HEK293 (cell line): Measurements from ENCODE around the gene KANSL2.
A peak's percentile ranks its signal among the peaks of the same experiment; 100 is the strongest.

ENCODE experiments used
- KLF9 ChIP-seq: fragments of 450-650 bp; formaldehyde crosslinking; IDR thresholded peaks from 2 replicates; pipeline ENCODE4 v1.5.1; 2016; ENCODE audit warnings: missing biosample characterization, missing genetic modification characterization, low read depth
- MYNN ChIP-seq: fragments of 450-650 bp; formaldehyde crosslinking; IDR thresholded peaks from 2 replicates; pipeline ENCODE4 v1.5.1; 2016; ENCODE audit warnings: missing biosample characterization, missing genetic modification characterization, borderline replicate concordance
- OVOL3 ChIP-seq: fragments of 450-650 bp; formaldehyde crosslinking; IDR thresholded peaks from 2 replicates; pipeline ENCODE4 v1.5.1; 2016; ENCODE audit warnings: missing biosample characterization, missing genetic modification characterization
- PRDM1 ChIP-seq: fragments of 450-650 bp; formaldehyde crosslinking; IDR thresholded peaks from 2 replicates; pipeline ENCODE4; 2016; ENCODE audit warnings: missing biosample characterization, missing genetic modification characterization
- SETDB1 ChIP-seq: IDR thresholded peaks from one replicate; pipeline ENCODE4 v1.6.1; 2017; ENCODE audit warnings: mild to moderate bottlenecking, low read length, moderate library complexity, mixed read lengths; ENCODE audit not compliant: insufficient read length
- SP2 ChIP-seq: fragments of 450-650 bp; formaldehyde crosslinking; IDR thresholded peaks from 2 replicates; pipeline ENCODE4 v1.5.1; 2016; ENCODE audit warnings: missing biosample characterization, missing genetic modification characterization
- YY2 ChIP-seq: fragments of 450-650 bp; formaldehyde crosslinking; IDR thresholded peaks from 2 replicates; pipeline ENCODE4 v1.5.1; 2016; ENCODE audit warnings: missing biosample characterization, missing genetic modification characterization
- ZBTB1 ChIP-seq: fragments of 450-650 bp; formaldehyde crosslinking; IDR thresholded peaks from 2 replicates; pipeline ENCODE4 v1.5.1; 2016; ENCODE audit warnings: missing biosample characterization, missing genetic modification characterization
- ZBTB20 ChIP-seq: fragments of 450-650 bp; formaldehyde crosslinking; IDR thresholded peaks from 2 replicates; pipeline ENCODE4 v1.5.1; 2016; ENCODE audit warnings: missing biosample characterization, missing genetic modification characterization
- ZFP3 ChIP-seq: fragments of 450-650 bp; formaldehyde crosslinking; IDR thresholded peaks from 2 replicates; pipeline ENCODE4 v1.5.1; 2016; ENCODE audit warnings: low read depth, missing biosample characterization, missing genetic modification characterization
- ZNF155 ChIP-seq: fragments of 450-650 bp; formaldehyde crosslinking; IDR thresholded peaks from 2 replicates; pipeline ENCODE4 v1.5.1; 2016; ENCODE audit warnings: missing biosample characterization, missing genetic modification characterization
- ZNF211 ChIP-seq: fragments of 450-650 bp; formaldehyde crosslinking; IDR thresholded peaks from 2 replicates; pipeline ENCODE4 v1.5.1; 2016; ENCODE audit warnings: low read depth, missing biosample characterization, missing genetic modification characterization
- ZNF248 ChIP-seq: fragments of 450-650 bp; formaldehyde crosslinking; IDR thresholded peaks from 2 replicates; pipeline ENCODE4 v1.5.1; 2017; ENCODE audit warnings: missing biosample characterization, missing genetic modification characterization
- ZNF366 ChIP-seq: fragments of 450-650 bp; formaldehyde crosslinking; conservative IDR thresholded peaks from 2 replicates; pipeline ENCODE4 v1.5.1; 2016; ENCODE audit warnings: missing biosample characterization, missing genetic modification characterization
- ZNF37A ChIP-seq: fragments of 450-650 bp; IDR thresholded peaks from 2 replicates; pipeline ENCODE4 v1.5.1; 2018; ENCODE audit warnings: missing biosample characterization, missing genetic modification characterization
- ZNF404 ChIP-seq: fragments of 450-650 bp; formaldehyde crosslinking; IDR thresholded peaks from 2 replicates; pipeline ENCODE4 v1.5.1; 2017; ENCODE audit warnings: missing biosample characterization, missing genetic modification characterization
- ZNF560 ChIP-seq: fragments of 450-650 bp; formaldehyde crosslinking; IDR thresholded peaks from 2 replicates; pipeline ENCODE4 v1.5.1; 2017; ENCODE audit warnings: missing biosample characterization, missing genetic modification characterization, borderline replicate concordance
- ZNF624 ChIP-seq: fragments of 450-650 bp; formaldehyde crosslinking; IDR thresholded peaks from 2 replicates; pipeline ENCODE4 v1.5.1; 2017; ENCODE audit warnings: missing biosample characterization, missing genetic modification characterization
- ZNF677 ChIP-seq: fragments of 450-650 bp; IDR thresholded peaks from 2 replicates; pipeline ENCODE4 v1.5.0; 2018; ENCODE audit warnings: missing biosample characterization, mild to moderate bottlenecking, missing genetic modification characterization, moderate library complexity
- ZNF776 ChIP-seq: fragments of 450-650 bp; formaldehyde crosslinking; IDR thresholded peaks from 2 replicates; pipeline ENCODE4 v1.5.0; 2017; ENCODE audit warnings: missing biosample characterization, missing genetic modification characterization, borderline replicate concordance
- ZNF785 ChIP-seq: fragments of 450-650 bp; formaldehyde crosslinking; IDR thresholded peaks from 2 replicates; pipeline ENCODE4 v1.5.1; 2016; ENCODE audit warnings: missing biosample characterization, missing genetic modification characterization
- ZNF837 ChIP-seq: fragments of 450-650 bp; formaldehyde crosslinking; IDR thresholded peaks from 2 replicates; pipeline ENCODE4 v1.5.1; 2016; ENCODE audit warnings: missing biosample characterization, missing genetic modification characterization
- TF ChIP-seq, protein P1 (sequence below): fragments of 450-650 bp; formaldehyde crosslinking; IDR thresholded peaks from 2 replicates; pipeline ENCODE4 v1.5.1; 2016; ENCODE audit warnings: missing biosample characterization, missing genetic modification characterization
- TF ChIP-seq, protein P2 (sequence below): fragments of 450-650 bp; formaldehyde crosslinking; IDR thresholded peaks from 2 replicates; pipeline ENCODE4 v1.5.1; 2016; ENCODE audit warnings: missing biosample characterization, missing genetic modification characterization
- TF ChIP-seq, protein P3 (sequence below): sonication (generic); formaldehyde crosslinking; IDR thresholded peaks from 2 replicates; pipeline ENCODE4 v1.8.1; 2022; ENCODE audit warnings: mild to moderate bottlenecking, moderate library complexity, missing genetic modification reagents
- TF ChIP-seq, protein P4 (sequence below): fragments of 450-650 bp; formaldehyde crosslinking; IDR thresholded peaks from 2 replicates; pipeline ENCODE4 v1.5.1; 2016; ENCODE audit warnings: missing biosample characterization, missing genetic modification characterization
- TF ChIP-seq, protein P5 (sequence below): fragments of 450-650 bp; formaldehyde crosslinking; IDR thresholded peaks from 2 replicates; pipeline ENCODE4 v1.5.1; 2016; ENCODE audit warnings: missing biosample characterization, missing genetic modification characterization
- TF ChIP-seq, protein P6 (sequence below): fragments of 450-650 bp; formaldehyde crosslinking; IDR thresholded peaks from 2 replicates; pipeline ENCODE4 v1.5.1; 2017; ENCODE audit warnings: missing biosample characterization, mild to moderate bottlenecking, missing genetic modification characterization, moderate library complexity

Gene KANSL2

DNA sequence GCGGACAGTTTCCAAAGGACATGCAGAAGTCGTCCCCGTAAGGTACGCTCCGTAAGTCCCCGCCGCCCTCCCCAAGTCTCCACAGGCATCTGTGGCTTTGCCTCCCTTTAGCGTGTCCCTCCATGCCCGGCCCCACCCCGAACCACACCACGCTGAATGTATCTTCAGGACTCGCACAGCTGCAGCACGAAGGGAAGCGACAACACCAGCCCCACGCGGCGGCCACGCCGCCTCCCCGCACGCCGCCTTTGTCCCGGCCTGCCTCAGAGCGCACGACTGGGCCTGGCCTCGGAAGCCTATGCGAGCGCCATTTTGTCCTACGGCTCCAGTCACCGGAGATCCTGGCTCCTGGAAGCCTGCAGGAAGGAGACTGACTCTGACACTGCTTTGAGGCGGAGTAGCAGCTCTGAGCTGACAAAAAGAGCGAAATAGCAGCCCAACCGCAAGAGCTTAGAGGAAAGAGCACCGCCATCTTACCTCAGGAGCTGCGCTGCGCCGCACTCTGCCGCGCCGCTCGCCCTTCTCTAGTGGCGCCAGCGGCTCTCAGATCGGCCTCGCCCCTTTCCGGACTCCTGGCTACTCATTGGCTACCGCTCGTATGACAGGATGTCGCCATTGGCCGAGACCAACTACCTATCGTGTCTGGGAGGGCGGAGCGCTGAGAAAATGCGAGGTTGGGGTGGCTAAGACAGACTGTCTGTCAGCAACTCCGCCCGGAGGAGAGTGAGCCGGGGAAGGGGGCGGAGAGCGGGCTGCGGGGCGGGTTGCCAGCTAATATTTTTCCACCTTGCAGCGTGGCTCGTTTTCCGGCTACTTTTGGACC, at the start of gene KANSL2 (continued):
- TF ChIP-seq, protein P1, sequence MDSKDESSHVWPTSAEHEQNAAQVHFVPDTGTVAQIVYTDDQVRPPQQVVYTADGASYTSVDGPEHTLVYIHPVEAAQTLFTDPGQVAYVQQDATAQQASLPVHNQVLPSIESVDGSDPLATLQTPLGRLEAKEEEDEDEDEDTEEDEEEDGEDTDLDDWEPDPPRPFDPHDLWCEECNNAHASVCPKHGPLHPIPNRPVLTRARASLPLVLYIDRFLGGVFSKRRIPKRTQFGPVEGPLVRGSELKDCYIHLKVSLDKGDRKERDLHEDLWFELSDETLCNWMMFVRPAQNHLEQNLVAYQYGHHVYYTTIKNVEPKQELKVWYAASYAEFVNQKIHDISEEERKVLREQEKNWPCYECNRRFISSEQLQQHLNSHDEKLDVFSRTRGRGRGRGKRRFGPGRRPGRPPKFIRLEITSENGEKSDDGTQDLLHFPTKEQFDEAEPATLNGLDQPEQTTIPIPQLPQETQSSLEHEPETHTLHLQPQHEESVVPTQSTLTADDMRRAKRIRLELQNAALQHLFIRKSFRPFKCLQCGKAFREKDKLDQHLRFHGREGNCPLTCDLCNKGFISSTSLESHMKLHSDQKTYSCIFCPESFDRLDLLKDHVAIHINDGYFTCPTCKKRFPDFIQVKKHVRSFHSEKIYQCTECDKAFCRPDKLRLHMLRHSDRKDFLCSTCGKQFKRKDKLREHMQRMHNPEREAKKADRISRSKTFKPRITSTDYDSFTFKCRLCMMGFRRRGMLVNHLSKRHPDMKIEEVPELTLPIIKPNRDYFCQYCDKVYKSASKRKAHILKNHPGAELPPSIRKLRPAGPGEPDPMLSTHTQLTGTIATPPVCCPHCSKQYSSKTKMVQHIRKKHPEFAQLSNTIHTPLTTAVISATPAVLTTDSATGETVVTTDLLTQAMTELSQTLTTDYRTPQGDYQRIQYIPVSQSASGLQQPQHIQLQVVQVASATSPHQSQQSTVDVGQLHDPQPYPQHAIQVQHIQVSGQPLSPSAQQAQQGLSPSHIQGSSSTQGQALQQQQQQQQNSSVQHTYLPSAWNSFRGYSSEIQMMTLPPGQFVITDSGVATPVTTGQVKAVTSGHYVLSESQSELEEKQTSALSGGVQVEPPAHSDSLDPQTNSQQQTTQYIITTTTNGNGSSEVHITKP (tag by site-specific recombination), result peak; percentile 60
- TF ChIP-seq ZNF785, result no peak
- no peak for TF ChIP-seq ZNF404 (tag by site-specific recombination)
- TF ChIP-seq, protein P2, sequence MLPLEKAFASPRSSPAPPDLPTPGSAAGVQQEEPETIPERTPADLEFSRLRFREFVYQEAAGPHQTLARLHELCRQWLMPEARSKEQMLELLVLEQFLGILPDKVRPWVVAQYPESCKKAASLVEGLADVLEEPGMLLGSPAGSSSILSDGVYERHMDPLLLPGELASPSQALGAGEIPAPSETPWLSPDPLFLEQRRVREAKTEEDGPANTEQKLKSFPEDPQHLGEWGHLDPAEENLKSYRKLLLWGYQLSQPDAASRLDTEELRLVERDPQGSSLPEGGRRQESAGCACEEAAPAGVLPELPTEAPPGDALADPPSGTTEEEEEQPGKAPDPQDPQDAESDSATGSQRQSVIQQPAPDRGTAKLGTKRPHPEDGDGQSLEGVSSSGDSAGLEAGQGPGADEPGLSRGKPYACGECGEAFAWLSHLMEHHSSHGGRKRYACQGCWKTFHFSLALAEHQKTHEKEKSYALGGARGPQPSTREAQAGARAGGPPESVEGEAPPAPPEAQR (tag by site-specific recombination), result no peak
- TF ChIP-seq ZNF624, result no peak
- peak; percentile 69; the same call in 1 of the 2 replicates for TF ChIP-seq OVOL3 (tag by site-specific recombination)
- peak; percentile 98 for TF ChIP-seq SP2 (tag by site-specific recombination)
- peak; percentile 88 for TF ChIP-seq YY2 (tag by site-specific recombination)
- TF ChIP-seq, protein P3, sequence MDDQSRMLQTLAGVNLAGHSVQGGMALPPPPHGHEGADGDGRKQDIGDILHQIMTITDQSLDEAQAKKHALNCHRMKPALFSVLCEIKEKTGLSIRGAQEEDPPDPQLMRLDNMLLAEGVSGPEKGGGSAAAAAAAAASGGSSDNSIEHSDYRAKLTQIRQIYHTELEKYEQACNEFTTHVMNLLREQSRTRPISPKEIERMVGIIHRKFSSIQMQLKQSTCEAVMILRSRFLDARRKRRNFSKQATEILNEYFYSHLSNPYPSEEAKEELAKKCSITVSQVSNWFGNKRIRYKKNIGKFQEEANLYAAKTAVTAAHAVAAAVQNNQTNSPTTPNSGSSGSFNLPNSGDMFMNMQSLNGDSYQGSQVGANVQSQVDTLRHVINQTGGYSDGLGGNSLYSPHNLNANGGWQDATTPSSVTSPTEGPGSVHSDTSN, result 0 out of 2 replicates have a peak, but pooled peaks have one; percentile 25
- no peak for TF ChIP-seq SETDB1
- no peak for TF ChIP-seq ZNF211 (tag by site-specific recombination)
- TF ChIP-seq ZNF837, result no peak
- no peak for TF ChIP-seq ZNF677 (tag by site-specific recombination)
- no peak for TF ChIP-seq MYNN
- peak; percentile 79; the same call in 1 of the 2 replicates for TF ChIP-seq ZNF37A (tag by site-specific recombination)
- TF ChIP-seq, protein P4, sequence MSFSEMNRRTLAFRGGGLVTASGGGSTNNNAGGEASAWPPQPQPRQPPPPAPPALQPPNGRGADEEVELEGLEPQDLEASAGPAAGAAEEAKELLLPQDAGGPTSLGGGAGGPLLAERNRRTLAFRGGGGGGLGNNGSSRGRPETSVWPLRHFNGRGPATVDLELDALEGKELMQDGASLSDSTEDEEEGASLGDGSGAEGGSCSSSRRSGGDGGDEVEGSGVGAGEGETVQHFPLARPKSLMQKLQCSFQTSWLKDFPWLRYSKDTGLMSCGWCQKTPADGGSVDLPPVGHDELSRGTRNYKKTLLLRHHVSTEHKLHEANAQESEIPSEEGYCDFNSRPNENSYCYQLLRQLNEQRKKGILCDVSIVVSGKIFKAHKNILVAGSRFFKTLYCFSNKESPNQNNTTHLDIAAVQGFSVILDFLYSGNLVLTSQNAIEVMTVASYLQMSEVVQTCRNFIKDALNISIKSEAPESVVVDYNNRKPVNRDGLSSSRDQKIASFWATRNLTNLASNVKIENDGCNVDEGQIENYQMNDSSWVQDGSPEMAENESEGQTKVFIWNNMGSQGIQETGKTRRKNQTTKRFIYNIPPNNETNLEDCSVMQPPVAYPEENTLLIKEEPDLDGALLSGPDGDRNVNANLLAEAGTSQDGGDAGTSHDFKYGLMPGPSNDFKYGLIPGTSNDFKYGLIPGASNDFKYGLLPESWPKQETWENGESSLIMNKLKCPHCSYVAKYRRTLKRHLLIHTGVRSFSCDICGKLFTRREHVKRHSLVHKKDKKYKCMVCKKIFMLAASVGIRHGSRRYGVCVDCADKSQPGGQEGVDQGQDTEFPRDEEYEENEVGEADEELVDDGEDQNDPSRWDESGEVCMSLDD, result 0 out of 2 replicates have a peak, but pooled peaks have one; percentile 33
- TF ChIP-seq ZBTB1, result peak; percentile 19; the same call in 1 of the 2 replicates
- no peak for TF ChIP-seq ZFP3 (tag by site-specific recombination)
- TF ChIP-seq KLF9 (tag by site-specific recombination), result peak; percentile 49
- TF ChIP-seq ZNF366 (tag by site-specific recombination), result no peak
- TF ChIP-seq ZNF560 (tag by site-specific recombination), result no peak
- TF ChIP-seq, protein P5, sequence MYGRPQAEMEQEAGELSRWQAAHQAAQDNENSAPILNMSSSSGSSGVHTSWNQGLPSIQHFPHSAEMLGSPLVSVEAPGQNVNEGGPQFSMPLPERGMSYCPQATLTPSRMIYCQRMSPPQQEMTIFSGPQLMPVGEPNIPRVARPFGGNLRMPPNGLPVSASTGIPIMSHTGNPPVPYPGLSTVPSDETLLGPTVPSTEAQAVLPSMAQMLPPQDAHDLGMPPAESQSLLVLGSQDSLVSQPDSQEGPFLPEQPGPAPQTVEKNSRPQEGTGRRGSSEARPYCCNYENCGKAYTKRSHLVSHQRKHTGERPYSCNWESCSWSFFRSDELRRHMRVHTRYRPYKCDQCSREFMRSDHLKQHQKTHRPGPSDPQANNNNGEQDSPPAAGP, result peak; percentile 69; the same call in 1 of the 2 replicates
- TF ChIP-seq, protein P6, sequence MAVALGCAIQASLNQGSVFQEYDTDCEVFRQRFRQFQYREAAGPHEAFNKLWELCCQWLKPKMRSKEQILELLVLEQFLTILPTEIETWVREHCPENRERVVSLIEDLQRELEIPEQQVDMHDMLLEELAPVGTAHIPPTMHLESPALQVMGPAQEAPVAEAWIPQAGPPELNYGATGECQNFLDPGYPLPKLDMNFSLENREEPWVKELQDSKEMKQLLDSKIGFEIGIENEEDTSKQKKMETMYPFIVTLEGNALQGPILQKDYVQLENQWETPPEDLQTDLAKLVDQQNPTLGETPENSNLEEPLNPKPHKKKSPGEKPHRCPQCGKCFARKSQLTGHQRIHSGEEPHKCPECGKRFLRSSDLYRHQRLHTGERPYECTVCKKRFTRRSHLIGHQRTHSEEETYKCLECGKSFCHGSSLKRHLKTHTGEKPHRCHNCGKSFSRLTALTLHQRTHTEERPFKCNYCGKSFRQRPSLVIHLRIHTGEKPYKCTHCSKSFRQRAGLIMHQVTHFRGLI (tag by site-specific recombination), result peak; percentile 78
- peak; percentile 20; the same call in 1 of the 2 replicates for TF ChIP-seq ZBTB20 (tag by site-specific recombination)
- TF ChIP-seq ZNF776 (tag by site-specific recombination), result no peak
- TF ChIP-seq PRDM1 (tag by site-specific recombination), result no peak
- TF ChIP-seq ZNF155 (tag by site-specific recombination), result no peak
- no peak for TF ChIP-seq ZNF248 (tag by site-specific recombination)
